GM23338 (cell line): Measurements from ENCODE around the gene DENND1B. TPM values are rescaled to one million over a fixed set of nuclear protein-coding genes. Genes with fewer than 3 reads are reported as not detected.

Experiments used
- ATAC-seq: fragments of 200-7000 bp; cut with Tn5 transposase; 3 replicates; pipeline ENCODE4 v1.9.1; 2020
- DNase-seq: peaks from one replicate; pipeline ENCODE4 v3.0.0-alpha.2; 2015; ENCODE audit warnings: low spot score
- H2AFZ ChIP-seq: fragments of 200-600 bp; sonication (generic); 2 replicates; pipeline ENCODE4 v1.8.0; 2016; ENCODE audit warnings: antibody characterized with exemption, mild to moderate bottlenecking, moderate library complexity
- H3F3A ChIP-seq: fragments of 200-600 bp; sonication (generic); replicated peaks from 2 replicates; pipeline ENCODE4 v1.8.0; 2017; ENCODE audit warnings: antibody characterized with exemption, mixed run types, low read depth
- H3K27ac ChIP-seq: fragments of 200-600 bp; sonication (generic); 2 replicates; pipeline ENCODE4 v1.6.1; 2016; ENCODE audit warnings: low read depth
- H3K27me3 ChIP-seq: fragments of 200-600 bp; sonication (generic); 2 replicates; pipeline ENCODE4 v1.8.0; 2016; ENCODE audit warnings: mild to moderate bottlenecking, mixed run types, moderate library complexity; ENCODE audit not compliant: insufficient read depth
- H3K36me3 ChIP-seq: fragments of 200-600 bp; sonication (generic); 2 replicates; pipeline ENCODE4 v1.8.0; 2016; ENCODE audit warnings: mild to moderate bottlenecking; ENCODE audit not compliant: insufficient read depth
- H3K4me1 ChIP-seq: fragments of 200-600 bp; sonication (generic); 2 replicates; pipeline ENCODE4 v1.8.0; 2016; ENCODE audit warnings: mild to moderate bottlenecking, moderate library complexity; ENCODE audit not compliant: insufficient read depth
- H3K4me2 ChIP-seq: fragments of 200-600 bp; sonication (generic); 2 replicates; pipeline ENCODE4 v1.7.1; 2017; ENCODE audit warnings: mixed run types
- H3K4me3 ChIP-seq: fragments of 200-600 bp; sonication (generic); 2 replicates; pipeline ENCODE4 v1.6.1; 2016; ENCODE audit warnings: mixed run types
- H3K79me2 ChIP-seq: fragments of 200-600 bp; sonication (generic); replicated peaks from 2 replicates; pipeline ENCODE4 v1.8.0; 2017; ENCODE audit warnings: mild to moderate bottlenecking; ENCODE audit not compliant: insufficient read depth
- H3K9me2 ChIP-seq: fragments of 200-600 bp; sonication (generic); 2 replicates; pipeline ENCODE4 v1.8.0; 2017; ENCODE audit not compliant: insufficient read depth
- H4K20me1 ChIP-seq: fragments of 200-600 bp; sonication (generic); replicated peaks from 2 replicates; pipeline ENCODE4 v1.8.0; 2017; ENCODE audit warnings: mild to moderate bottlenecking; ENCODE audit not compliant: insufficient read depth
- H3K27ac Mint-ChIP-seq: 2 replicates; pipeline ENCODE4 v1.8.0; 2020; ENCODE audit warnings: inconsistent platforms, mild to moderate bottlenecking, moderate library complexity, mixed read lengths
- H3K27me3 Mint-ChIP-seq: 3 replicates; pipeline ENCODE4 v1.8.0; 2022; ENCODE audit warnings: low read depth, mild to moderate bottlenecking, moderate library complexity, mixed read lengths, inconsistent platforms; ENCODE audit not compliant: insufficient read depth, poor library complexity
- H3K36me3 Mint-ChIP-seq: 3 replicates; pipeline ENCODE4 v1.8.0; 2021; ENCODE audit warnings: low read depth, mild to moderate bottlenecking, inconsistent platforms, moderate library complexity, mixed read lengths
- H3K4me1 Mint-ChIP-seq: 3 replicates; pipeline ENCODE4 v1.8.0; 2020; ENCODE audit warnings: mild to moderate bottlenecking, inconsistent platforms, mixed read lengths
- H3K4me3 Mint-ChIP-seq: 3 replicates; pipeline ENCODE4 v1.8.0; 2021; ENCODE audit warnings: moderate library complexity, mild to moderate bottlenecking, inconsistent platforms, mixed read lengths
- H3K9me3 Mint-ChIP-seq: 3 replicates; pipeline ENCODE4 v1.8.0; 2020; ENCODE audit warnings: moderate library complexity, mild to moderate bottlenecking, inconsistent platforms, mixed read lengths
- CREB1 ChIP-seq: fragments of 250-450 bp; sonication (Bioruptor Pico); IDR thresholded peaks from 2 replicates; pipeline ENCODE4 v1.5.0; 2020; ENCODE audit warnings: low read depth, mild to moderate bottlenecking, moderate library complexity
- EZH2phosphoT487 ChIP-seq: fragments of 200-600 bp; sonication (generic); IDR thresholded peaks from one replicate; pipeline ENCODE4 v1.8.1; 2018; ENCODE audit warnings: antibody characterized with exemption; ENCODE audit not compliant: unreplicated experiment
- JUNB ChIP-seq: IDR thresholded peaks from one replicate; pipeline ENCODE4 v1.6.1; 2016; ENCODE audit warnings: antibody characterized with exemption; ENCODE audit not compliant: unreplicated experiment
- NANOG ChIP-seq: IDR thresholded peaks from 2 replicates; pipeline ENCODE4 v1.6.1; 2016; ENCODE audit warnings: antibody characterized with exemption, borderline replicate concordance
- POLR2AphosphoS5 ChIP-seq: IDR thresholded peaks from 2 replicates; pipeline ENCODE4 v1.6.1; 2016; ENCODE audit warnings: antibody characterized with exemption, low read depth
- REST ChIP-seq: IDR thresholded peaks from one replicate; pipeline ENCODE4 v1.6.1; 2018; ENCODE audit warnings: antibody characterized with exemption; ENCODE audit not compliant: unreplicated experiment
- ZNF331 ChIP-seq: fragments of 250-450 bp; sonication (Bioruptor Pico); IDR thresholded peaks from 2 replicates; pipeline ENCODE4 v1.5.0; 2020; ENCODE audit warnings: low read depth, mild to moderate bottlenecking, moderate library complexity
- ZNF462 ChIP-seq: fragments of 250-450 bp; sonication (Bioruptor Pico); IDR thresholded peaks from 2 replicates; pipeline ENCODE4 v1.5.0; 2020; ENCODE audit warnings: mild to moderate bottlenecking, moderate library complexity
- polyA plus RNA-seq: library from polyadenylated mRNA; unstranded; fragments of >200 nt; fragmentation: Nextera tagmentation; extraction: Ambion mirVana; gene quantifications from 2 replicates; pipeline ENCODE4 v1.2.1, GENCODE V29; 2016
- total RNA-seq: library from RNA; depleted of rRNA; stranded (reverse); fragments of >200 nt; shearing (Covaris generic); gene quantifications from 2 replicates; pipeline ENCODE4 v1.2.3, GENCODE V29; 2014

DENND1B gene
- total and polyA plus RNA-seq, 2 experiments from 2014 or later, result 4.3 to 5.2 TPM

GRCh38 chr1:197672347-197672746, 102.9 kb downstream of the DENND1B start:
- no peak overlapping the region for H3K27ac ChIP-seq
- Mint-ChIP-seq H3K4me3 (no peak overlapping the region), H3K27me3 (no peaks in the 10 kb centered on the region), H3K4me1 (peaks cover 7% of the 10 kb centered on the region), H3K9me3 (no peaks in the 10 kb centered on the region), H3K27ac (no peak overlapping the region), H3K36me3 (no peaks in the 10 kb centered on the region)
- no peaks in the 10 kb centered on the region for H3K27me3 ChIP-seq
- no peaks in the 10 kb centered on the region for H3K9me2 ChIP-seq
- H4K20me1 ChIP-seq, result no peaks in the 10 kb centered on the region
- H3K36me3 ChIP-seq, result no peaks in the 10 kb centered on the region
- no peak overlapping the region for H2AFZ ChIP-seq
- no peaks in the 10 kb centered on the region for H3K79me2 ChIP-seq
- no peak overlapping the region for H3K4me3 ChIP-seq
- DNase-seq (no peak), ATAC-seq (no peak)
- no peak for TF ChIP-seq NANOG
- no peak for TF ChIP-seq ZNF331 (CRISPR knock-in tag)
- no peak for TF ChIP-seq POLR2AphosphoS5
- TF ChIP-seq JUNB, result no peak
- no peak for TF ChIP-seq ZNF462 (CRISPR knock-in tag)
- TF ChIP-seq REST, result no peak
- TF ChIP-seq EZH2phosphoT487, result no peak
- no peak for TF ChIP-seq CREB1
- H3F3A ChIP-seq, result no peaks in the 10 kb centered on the region
- no peak overlapping the region for H3K4me2 ChIP-seq
- peaks cover 8% of the 10 kb centered on the region for H3K4me1 ChIP-seq
